WTC11 (cell line): ENCODE measurements around the gene IL16. TPM values are rescaled to one million over a fixed set of nuclear protein-coding genes. Genes with fewer than 3 reads are reported as not detected.

Experiments used
- ATAC-seq: fragments of 200-7000 bp; cut with Tn5 transposase; 2 replicates; pipeline ENCODE4 v1.10.0; 2021; ENCODE audit warnings: mild to moderate bottlenecking, moderate library complexity
- CTCF ChIA-PET: fragments of 300-600 bp; sonication (Branson Sonifier 250); formaldehyde crosslinking; loops from one replicate; lab custom pipeline; 2021; ENCODE audit warnings: antibody characterized with exemption; lab: Charles Lee
- POLR2A ChIA-PET: fragments of 350-600 bp; sonication (Branson Sonifier 250); formaldehyde crosslinking; loops from one replicate; lab custom pipeline; 2021; ENCODE audit warnings: antibody characterized with exemption; lab: Charles Lee
- DNase-seq: peaks from one replicate; pipeline ENCODE4 v3.0.0; 2021; ENCODE audit warnings: low spot score
- H3K27ac Mint-ChIP-seq: 2 replicates; pipeline ENCODE4 v1.8.0; 2021; ENCODE audit warnings: mixed read lengths
- H3K27me3 Mint-ChIP-seq: 2 replicates; pipeline ENCODE4 v1.8.0; 2021; ENCODE audit warnings: low read depth, mild to moderate bottlenecking, moderate library complexity, mixed read lengths
- H3K36me3 Mint-ChIP-seq: 2 replicates; pipeline ENCODE4 v1.8.0; 2021; ENCODE audit warnings: mixed read lengths
- H3K4me1 Mint-ChIP-seq: 2 replicates; pipeline ENCODE4 v1.8.0; 2022; ENCODE audit warnings: mixed read lengths
- H3K4me3 Mint-ChIP-seq: 2 replicates; pipeline ENCODE4 v1.8.0; 2021; ENCODE audit warnings: mild to moderate bottlenecking, moderate library complexity, mixed read lengths
- H3K9me3 Mint-ChIP-seq: 2 replicates; pipeline ENCODE4 v1.8.0; 2021; ENCODE audit warnings: mixed read lengths
- AR ChIP-seq: fragments of 250-450 bp; sonication (Bioruptor Pico); IDR thresholded peaks from 2 replicates; pipeline ENCODE4 v1.9.0; 2021; ENCODE audit warnings: mild to moderate bottlenecking
- ATF1 ChIP-seq: sonication (generic); formaldehyde crosslinking; IDR thresholded peaks from 2 replicates; pipeline ENCODE4 v1.8.1; 2023; ENCODE audit warnings: mild to moderate bottlenecking, moderate library complexity, missing genetic modification reagents
- ATF2 ChIP-seq: sonication (generic); formaldehyde crosslinking; IDR thresholded peaks from 2 replicates; pipeline ENCODE4 v1.8.1; 2022; ENCODE audit warnings: low read depth, missing genetic modification reagents, borderline replicate concordance
- ATF3 ChIP-seq: sonication (generic); formaldehyde crosslinking; conservative IDR thresholded peaks from 2 replicates; pipeline ENCODE4 v1.8.1; 2022; ENCODE audit warnings: mild to moderate bottlenecking, missing genetic modification reagents
- ESRRA ChIP-seq: sonication (generic); formaldehyde crosslinking; IDR thresholded peaks from 2 replicates; pipeline ENCODE4 v1.8.1; 2022; ENCODE audit warnings: mild to moderate bottlenecking, missing genetic modification reagents, borderline replicate concordance
- FOXP1 ChIP-seq: sonication (generic); formaldehyde crosslinking; IDR thresholded peaks from 2 replicates; pipeline ENCODE4 v1.8.0; 2022; ENCODE audit warnings: missing genetic modification reagents, mild to moderate bottlenecking, moderate library complexity, borderline replicate concordance
- KAT7 ChIP-seq: sonication (generic); formaldehyde crosslinking; IDR thresholded peaks from 2 replicates; pipeline ENCODE4 v1.8.1; 2023; ENCODE audit warnings: missing genetic modification reagents, mild to moderate bottlenecking, borderline replicate concordance
- OVOL2 ChIP-seq: fragments of 250-450 bp; sonication (Bioruptor Pico); IDR thresholded peaks from 2 replicates; pipeline ENCODE4 v1.9.0; 2021; ENCODE audit warnings: mild to moderate bottlenecking, borderline replicate concordance
- PRDM15 ChIP-seq: sonication (generic); formaldehyde crosslinking; IDR thresholded peaks from 2 replicates; pipeline ENCODE4 v1.8.0; 2022; ENCODE audit warnings: missing genetic modification reagents
- ZBTB21 ChIP-seq: sonication (generic); formaldehyde crosslinking; IDR thresholded peaks from 2 replicates; pipeline ENCODE4 v1.8.1; 2023; ENCODE audit warnings: mild to moderate bottlenecking, missing genetic modification reagents, borderline replicate concordance
- ZNF219 ChIP-seq: sonication (generic); formaldehyde crosslinking; IDR thresholded peaks from 2 replicates; pipeline ENCODE4 v1.8.0; 2023; ENCODE audit warnings: missing genetic modification reagents, mild to moderate bottlenecking, borderline replicate concordance
- ZNF232 ChIP-seq: sonication (generic); formaldehyde crosslinking; IDR thresholded peaks from 2 replicates; pipeline ENCODE4 v1.8.0; 2022; ENCODE audit warnings: mild to moderate bottlenecking, missing genetic modification reagents
- ZNF263 ChIP-seq: sonication (generic); formaldehyde crosslinking; IDR thresholded peaks from 2 replicates; pipeline ENCODE4 v1.8.1; 2022; ENCODE audit warnings: low read depth, mild to moderate bottlenecking, moderate library complexity, missing genetic modification reagents
- ZSCAN18 ChIP-seq: fragments of 250-450 bp; sonication (Bioruptor Pico); IDR thresholded peaks from 2 replicates; pipeline ENCODE4 v2.1.2; 2022; ENCODE audit warnings: mild to moderate bottlenecking, moderate library complexity
- total RNA-seq: library from RNA; stranded (reverse); gene quantifications from 3 replicates; pipeline ENCODE4 v1.2.3, GENCODE V29; 2021
- TF ChIP-seq, protein P1 (sequence below): fragments of 200-600 bp; IDR thresholded peaks from 2 replicates; pipeline ENCODE4 v1.8.0; 2022; ENCODE audit warnings: antibody characterized with exemption
- TF ChIP-seq, protein P2 (sequence below): sonication (generic); formaldehyde crosslinking; IDR thresholded peaks from 2 replicates; pipeline ENCODE4 v1.8.1; 2022; ENCODE audit warnings: mild to moderate bottlenecking, missing genetic modification reagents, moderate library complexity, borderline replicate concordance
- TF ChIP-seq, protein P3 (sequence below): sonication (generic); formaldehyde crosslinking; IDR thresholded peaks from 2 replicates; pipeline ENCODE4 v1.8.1; 2022; ENCODE audit warnings: missing genetic modification reagents, borderline replicate concordance
- TF ChIP-seq, protein P4 (sequence below): fragments of 250-450 bp; sonication (Bioruptor Pico); IDR thresholded peaks from 2 replicates; pipeline ENCODE4 v1.9.0; 2021; ENCODE audit warnings: moderate library complexity, mild to moderate bottlenecking, inconsistent platforms, borderline replicate concordance

The IL16 gene
- total RNA-seq, 1 experiment from 2014 or later: 0.61 TPM

- CTCF ChIA-PET: interaction anchor here (1.6 kb wide), 1 partner anchor 33 kb away, joined by 7 read pairs; no protein-coding TSS in a partner anchor
- H3K27ac Mint-ChIP-seq: no peak overlapping the region
- no peaks in the 10 kb centered on the region for H3K36me3 Mint-ChIP-seq
Observed at GRCh38 chr15:81298611-81299010, 101.9 kb downstream of the IL16 start.

More at GRCh38 chr15:81298611-81299010, 101.9 kb downstream of the IL16 start:
- no peak for DNase-seq
- Mint-ChIP-seq H3K4me1 (peaks cover 44% of the 10 kb centered on the region), H3K4me3 (no peak overlapping the region), H3K27me3 (peaks cover 8% of the 10 kb centered on the region), H3K9me3 (no peaks in the 10 kb centered on the region)
- TF ChIP-seq AR (CRISPR knock-in tag): no peak
- TF ChIP-seq, protein P1, sequence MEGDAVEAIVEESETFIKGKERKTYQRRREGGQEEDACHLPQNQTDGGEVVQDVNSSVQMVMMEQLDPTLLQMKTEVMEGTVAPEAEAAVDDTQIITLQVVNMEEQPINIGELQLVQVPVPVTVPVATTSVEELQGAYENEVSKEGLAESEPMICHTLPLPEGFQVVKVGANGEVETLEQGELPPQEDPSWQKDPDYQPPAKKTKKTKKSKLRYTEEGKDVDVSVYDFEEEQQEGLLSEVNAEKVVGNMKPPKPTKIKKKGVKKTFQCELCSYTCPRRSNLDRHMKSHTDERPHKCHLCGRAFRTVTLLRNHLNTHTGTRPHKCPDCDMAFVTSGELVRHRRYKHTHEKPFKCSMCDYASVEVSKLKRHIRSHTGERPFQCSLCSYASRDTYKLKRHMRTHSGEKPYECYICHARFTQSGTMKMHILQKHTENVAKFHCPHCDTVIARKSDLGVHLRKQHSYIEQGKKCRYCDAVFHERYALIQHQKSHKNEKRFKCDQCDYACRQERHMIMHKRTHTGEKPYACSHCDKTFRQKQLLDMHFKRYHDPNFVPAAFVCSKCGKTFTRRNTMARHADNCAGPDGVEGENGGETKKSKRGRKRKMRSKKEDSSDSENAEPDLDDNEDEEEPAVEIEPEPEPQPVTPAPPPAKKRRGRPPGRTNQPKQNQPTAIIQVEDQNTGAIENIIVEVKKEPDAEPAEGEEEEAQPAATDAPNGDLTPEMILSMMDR: no peak
- TF ChIP-seq ATF1 (CRISPR knock-in tag): no peak
- no peak for TF ChIP-seq PRDM15
- no peak for TF ChIP-seq ZNF219
- no peak for TF ChIP-seq ATF2 (CRISPR knock-in tag)
- no peak for TF ChIP-seq ZBTB21 (CRISPR knock-in tag)
- no peak for TF ChIP-seq ZNF263 (CRISPR knock-in tag)
- no peak for TF ChIP-seq KAT7
- TF ChIP-seq ZSCAN18 (CRISPR knock-in tag): no peak
- TF ChIP-seq, protein P2, sequence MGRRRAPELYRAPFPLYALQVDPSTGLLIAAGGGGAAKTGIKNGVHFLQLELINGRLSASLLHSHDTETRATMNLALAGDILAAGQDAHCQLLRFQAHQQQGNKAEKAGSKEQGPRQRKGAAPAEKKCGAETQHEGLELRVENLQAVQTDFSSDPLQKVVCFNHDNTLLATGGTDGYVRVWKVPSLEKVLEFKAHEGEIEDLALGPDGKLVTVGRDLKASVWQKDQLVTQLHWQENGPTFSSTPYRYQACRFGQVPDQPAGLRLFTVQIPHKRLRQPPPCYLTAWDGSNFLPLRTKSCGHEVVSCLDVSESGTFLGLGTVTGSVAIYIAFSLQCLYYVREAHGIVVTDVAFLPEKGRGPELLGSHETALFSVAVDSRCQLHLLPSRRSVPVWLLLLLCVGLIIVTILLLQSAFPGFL: no peak
- no peak for TF ChIP-seq OVOL2 (CRISPR knock-in tag)
- TF ChIP-seq FOXP1 (CRISPR knock-in tag): no peak
- TF ChIP-seq ATF3 (CRISPR knock-in tag): no peak
- TF ChIP-seq, protein P3, sequence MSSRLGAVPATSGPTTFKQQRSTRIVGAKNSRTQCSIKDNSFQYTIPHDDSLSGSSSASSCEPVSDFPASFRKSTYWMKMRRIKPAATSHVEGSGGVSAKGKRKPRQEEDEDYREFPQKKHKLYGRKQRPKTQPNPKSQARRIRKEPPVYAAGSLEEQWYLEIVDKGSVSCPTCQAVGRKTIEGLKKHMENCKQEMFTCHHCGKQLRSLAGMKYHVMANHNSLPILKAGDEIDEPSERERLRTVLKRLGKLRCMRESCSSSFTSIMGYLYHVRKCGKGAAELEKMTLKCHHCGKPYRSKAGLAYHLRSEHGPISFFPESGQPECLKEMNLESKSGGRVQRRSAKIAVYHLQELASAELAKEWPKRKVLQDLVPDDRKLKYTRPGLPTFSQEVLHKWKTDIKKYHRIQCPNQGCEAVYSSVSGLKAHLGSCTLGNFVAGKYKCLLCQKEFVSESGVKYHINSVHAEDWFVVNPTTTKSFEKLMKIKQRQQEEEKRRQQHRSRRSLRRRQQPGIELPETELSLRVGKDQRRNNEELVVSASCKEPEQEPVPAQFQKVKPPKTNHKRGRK (CRISPR knock-in tag): no peak
- TF ChIP-seq, protein P4, sequence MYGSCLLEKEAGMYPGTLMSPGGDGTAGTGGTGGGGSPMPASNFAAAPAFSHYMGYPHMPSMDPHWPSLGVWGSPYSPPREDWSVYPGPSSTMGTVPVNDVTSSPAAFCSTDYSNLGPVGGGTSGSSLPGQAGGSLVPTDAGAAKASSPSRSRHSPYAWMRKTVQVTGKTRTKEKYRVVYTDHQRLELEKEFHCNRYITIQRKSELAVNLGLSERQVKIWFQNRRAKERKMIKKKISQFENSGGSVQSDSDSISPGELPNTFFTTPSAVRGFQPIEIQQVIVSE: no peak
- no peak for TF ChIP-seq ZNF232 (CRISPR knock-in tag)
- no peak for TF ChIP-seq ESRRA
- POLR2A ChIA-PET: no interaction called here
- no peak for ATAC-seq
